HG02970 (cell line): Measurements from ENCODE around the gene APBB1IP.
"Not testable (repeated sequence)": the region's sequence is repeated elsewhere in the genome, so short reads cannot be mapped to it uniquely, and the experiment has no call there.

ENCODE experiments used
- ATAC-seq: cut with Tn5 transposase; IDR thresholded peaks from one replicate; pipeline ENCODE4 v1.9.1; 2021; ENCODE audit warnings: mild to moderate bottlenecking, moderate library complexity, moderate number of reproducible peaks; ENCODE audit not compliant: unreplicated experiment, low FRiP score

APBB1IP gene

GRCh38 chr10:26504429-26504828, 66.3 kb downstream of the APBB1IP start:
- not testable (repeated sequence) for ATAC-seq

GRCh38 chr10:26505491-26505890, 67.3 kb downstream of the APBB1IP start:
- no peak for ATAC-seq

- no peak for ATAC-seq
Observed at GRCh38 chr10:26506736-26507135, 68.6 kb downstream of the APBB1IP start.

DNA sequence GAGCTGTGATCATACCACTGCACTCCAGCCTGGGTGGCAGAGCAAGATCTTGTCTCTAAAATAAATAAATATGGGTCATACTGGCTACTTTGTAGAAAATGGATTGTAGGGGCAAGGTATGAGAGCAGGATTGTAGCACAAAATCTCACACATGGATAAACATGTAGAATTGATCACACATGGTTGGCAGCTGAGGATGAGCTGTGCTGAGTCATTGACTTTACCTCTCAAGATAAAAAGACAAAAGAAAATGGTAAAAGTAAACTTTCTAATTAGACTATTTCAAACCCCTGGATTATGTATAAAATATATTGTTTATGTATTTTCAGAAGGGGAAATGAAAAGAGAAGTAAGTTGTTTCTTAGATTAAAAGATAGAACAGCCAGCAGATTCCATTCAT, 69.3 kb downstream of the APBB1IP start:
- no peak for ATAC-seq

DNA sequence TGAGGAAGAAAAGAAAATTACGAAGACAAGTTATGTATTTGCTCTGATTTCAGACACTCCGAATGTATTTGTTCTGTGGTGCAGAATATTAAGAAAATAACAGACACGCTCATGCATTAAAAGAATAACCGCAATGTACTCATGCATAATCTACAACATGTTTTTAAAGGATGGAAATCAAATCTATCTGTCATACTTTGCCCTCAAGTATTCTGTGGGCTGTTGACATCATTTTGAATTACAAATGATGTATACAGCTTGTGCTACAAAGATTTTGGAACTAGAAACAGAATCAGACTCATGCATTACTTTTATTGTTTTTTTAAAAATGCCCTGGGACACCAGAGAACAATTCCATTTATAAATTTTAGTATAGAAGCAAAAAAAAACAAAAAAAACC, 69.9 kb downstream of the APBB1IP start:
- ATAC-seq, result no peak

DNA sequence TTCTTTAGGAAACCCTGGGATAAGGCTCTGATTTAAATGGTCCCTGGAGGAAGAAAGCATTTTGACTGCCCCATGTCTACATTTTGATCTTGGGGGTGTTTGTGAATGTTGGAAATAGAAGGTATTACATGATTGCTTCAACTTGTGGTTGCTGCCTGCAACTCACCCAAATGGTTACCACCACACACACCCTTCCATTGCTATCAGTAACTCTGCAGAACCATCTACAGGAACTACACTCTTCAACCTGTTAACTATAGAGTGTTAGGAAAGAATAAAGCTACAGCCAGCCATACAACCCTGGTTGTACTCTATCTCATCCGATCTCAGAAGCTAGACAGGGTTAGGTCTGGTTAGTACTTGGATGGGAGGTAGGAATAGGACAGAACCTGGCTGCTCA, 71.2 kb downstream of the APBB1IP start:
- ATAC-seq, result no peak

DNA sequence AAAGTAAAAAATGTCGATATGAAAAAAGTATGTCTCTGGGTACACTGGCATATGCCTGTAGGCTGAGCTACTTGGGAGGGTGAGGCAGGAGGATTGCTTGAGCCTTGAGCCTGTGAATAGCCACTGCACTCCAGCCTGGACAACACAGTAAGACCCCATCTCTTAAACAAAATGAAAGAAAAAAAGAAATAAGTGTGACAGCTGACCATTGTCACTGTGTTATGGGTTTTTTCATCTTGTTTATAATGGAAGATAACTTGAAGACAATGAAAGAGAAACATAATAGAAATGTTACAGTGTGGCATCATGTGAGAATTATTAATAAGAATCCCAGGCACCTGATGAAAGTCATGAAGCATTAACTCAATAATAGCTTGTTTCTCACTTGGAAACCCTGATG, 75.0 kb downstream of the APBB1IP start:
- ATAC-seq, result no peak

DNA sequence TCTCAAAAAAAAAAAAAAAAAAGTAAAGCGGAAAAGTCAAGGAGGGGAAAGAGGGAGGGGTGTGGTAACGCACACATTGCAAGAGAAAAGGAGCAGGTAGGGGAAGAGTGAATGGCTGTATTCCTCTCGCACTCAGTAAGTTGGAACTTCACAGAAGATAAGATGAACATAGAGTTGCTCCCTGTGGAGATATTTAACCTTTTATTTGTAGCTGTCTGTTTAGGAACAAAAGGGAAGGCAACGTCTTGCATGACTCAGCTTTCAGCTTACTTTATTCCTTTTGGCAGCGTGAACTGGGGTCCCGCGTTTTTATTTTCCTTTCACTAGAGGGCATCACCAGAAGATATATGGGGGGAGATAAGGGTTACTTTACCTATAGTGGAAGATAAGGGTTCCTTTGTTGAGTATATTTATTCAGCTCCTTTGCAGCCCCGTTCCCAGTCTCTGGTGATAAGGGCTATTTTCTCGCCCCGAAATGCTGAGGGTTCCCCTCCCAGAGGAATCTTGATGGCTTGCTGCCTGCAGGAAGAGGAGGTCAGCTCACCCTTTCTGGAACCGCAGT, 78.5 kb downstream of the APBB1IP start:
- no peak for ATAC-seq

GRCh38 chr10:26517141-26517867, 79.2 kb downstream of the APBB1IP start:
- ATAC-seq, result no peak

DNA sequence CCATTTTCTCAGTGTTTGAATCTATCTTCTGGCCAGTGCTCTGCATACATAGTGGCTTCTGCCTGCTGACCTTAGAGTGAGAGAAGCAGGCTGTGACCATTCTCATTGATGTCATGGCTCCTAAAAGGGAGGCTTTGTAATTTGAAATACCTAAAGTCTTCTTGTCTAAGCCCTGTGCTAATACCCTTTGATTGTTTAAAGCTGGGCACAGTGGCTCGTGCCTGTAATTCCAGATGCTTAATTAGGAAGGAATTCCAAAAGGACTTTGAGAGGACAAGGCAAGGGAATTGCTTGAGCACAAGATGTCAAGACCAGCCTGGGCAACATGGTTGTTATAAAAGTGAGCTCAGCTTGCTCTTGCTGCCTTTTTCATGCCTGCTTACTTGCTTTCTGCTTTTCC, 81.7 kb downstream of the APBB1IP start:
- ATAC-seq, result no peak

GRCh38 chr10:26520575-26520974, 82.4 kb downstream of the APBB1IP start:
- ATAC-seq, result no peak

- ATAC-seq, result no peak
Observed at GRCh38 chr10:26524161-26524896, 86.2 kb downstream of the APBB1IP start.

DNA sequence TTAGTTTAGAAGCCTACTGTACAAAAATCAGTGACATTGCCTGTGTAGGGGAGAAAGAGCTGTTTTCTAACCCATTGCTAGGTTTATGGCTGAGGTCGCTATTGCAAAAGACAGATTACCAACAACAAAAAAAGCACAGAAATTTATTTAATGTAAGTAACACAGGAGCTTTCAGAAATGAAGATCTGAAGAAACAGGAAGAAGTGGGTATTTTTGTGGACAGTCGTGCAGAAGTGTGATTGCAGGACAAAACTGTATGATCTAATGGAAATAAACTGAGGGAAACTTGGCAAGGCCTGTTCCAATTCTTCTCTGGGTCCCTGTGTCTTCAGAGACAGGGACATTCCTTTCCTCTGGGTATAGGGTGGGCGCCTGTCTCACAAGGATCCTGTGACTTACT, 87.4 kb downstream of the APBB1IP start:
- ATAC-seq, result no peak

GRCh38 chr10:26527018-26527417, 88.9 kb downstream of the APBB1IP start:
- no peak for ATAC-seq

DNA sequence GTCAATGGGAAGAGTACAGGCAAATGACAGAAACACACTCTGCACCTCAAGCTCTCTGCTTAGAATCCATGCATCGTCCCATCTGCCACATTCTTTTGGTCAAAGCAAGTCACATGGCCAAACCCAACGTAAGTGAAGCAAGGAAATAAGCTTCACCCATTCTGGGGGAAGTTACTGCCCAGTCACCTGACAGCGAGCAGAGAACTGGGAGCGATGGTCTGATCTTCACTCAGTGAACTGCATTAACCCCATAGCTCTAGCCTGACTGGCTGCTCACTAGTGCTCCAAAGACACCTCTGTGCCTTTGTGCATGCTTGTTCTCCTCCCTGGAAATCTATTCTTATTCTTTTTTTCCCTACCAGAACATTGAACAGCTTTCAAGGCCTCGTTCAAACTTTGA, 89.9 kb downstream of the APBB1IP start:
- ATAC-seq, result no peak

DNA sequence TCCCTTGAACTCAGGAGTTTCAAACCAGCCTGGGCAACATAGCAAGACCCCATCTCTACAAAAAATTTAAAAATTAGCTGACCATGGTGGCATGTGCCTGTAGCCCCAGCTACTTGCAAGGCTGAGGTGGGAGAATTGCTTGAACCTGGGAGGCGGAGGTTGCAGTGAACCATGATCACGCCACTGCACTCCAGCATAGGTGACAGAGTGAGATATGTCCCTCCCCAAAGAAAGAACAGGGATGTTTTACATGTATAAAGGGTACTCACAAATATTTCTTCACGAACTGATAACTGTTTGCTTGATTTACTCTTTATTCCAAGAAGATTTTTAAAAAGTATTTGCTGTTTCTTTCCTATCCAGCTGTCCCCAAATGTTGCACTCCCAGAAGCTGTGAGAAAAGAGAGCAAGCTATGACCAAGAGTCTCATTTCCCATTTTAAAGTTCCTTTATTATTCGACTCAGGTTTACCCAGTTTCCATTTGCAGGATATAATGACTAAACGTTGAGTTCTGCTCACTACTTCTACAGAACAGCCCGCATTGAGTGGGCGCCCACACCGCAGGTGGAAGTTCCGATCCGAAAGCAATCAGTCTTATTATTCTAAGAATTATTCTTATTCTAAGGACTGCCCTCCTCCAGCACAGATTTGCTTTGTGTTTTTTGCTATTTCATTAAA, 90.7 kb downstream of the APBB1IP start:
- no peak for ATAC-seq

- ATAC-seq, result no peak
Observed at GRCh38 chr10:26534384-26534783, 96.2 kb downstream of the APBB1IP start.

GRCh38 chr10:26540601-26541000, 102.5 kb downstream of the APBB1IP start:
- ATAC-seq, result no peak

DNA sequence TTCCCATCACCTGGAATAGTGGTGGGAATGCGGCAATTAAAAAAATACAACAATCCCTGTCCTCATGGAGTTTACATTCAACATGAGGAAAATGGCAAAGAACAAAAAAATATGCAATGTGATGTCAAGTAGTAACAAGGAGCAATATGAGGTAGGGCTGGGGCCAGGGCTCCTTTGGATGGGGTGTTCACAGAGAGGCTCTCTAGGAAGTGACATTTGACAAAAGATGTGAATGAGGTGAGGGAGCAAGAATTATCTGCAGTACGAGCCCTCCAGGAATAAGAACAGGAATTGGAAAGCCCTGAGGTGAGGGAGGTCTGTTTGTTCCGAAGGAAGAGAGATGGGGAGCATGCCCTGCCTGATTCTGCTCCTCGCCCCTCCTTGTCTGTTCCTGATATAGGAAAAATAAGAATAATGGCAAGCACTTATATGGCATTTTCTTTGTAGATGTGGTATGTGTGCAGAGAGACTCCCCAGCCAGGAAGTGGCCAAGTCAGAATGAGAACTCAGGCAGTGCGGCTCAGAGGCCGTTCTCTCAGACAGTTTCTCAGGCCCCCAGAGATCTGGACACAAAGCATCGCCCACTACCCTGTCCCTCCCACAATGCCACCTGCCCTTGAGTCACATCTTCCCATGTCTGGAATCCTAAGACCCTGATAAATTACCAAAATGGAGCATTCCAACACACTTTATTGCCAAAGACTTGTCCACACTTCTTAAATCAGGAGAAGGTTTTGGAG, 105.6 kb downstream of the APBB1IP start:
- ATAC-seq, result no peak

GRCh38 chr10:26544932-26545331, 106.8 kb downstream of the APBB1IP start:
- no peak for ATAC-seq
